ENCODE data around the gene NPHP1.

- TF ChIP-seq POLR2AphosphoS5 (IDR thresholded peaks at IDR 0.05; ENCODE audit: borderline replicate concordance, low read depth, low read length) (no peak), EZH2 (IDR thresholded peaks at IDR 0.05) (no peak), FOXP2 (optimal IDR thresholded peaks at IDR 0.05; ENCODE audit: control extremely low read depth, extremely low read length, insufficient read depth) (no peak)
These were observed 74.1 kb downstream of the NPHP1 start for GRCh38 chr2:110130757-110131156.

Measured in SK-N-MC (cell line).